Measurements from ENCODE around the gene ELP1.

DNA sequence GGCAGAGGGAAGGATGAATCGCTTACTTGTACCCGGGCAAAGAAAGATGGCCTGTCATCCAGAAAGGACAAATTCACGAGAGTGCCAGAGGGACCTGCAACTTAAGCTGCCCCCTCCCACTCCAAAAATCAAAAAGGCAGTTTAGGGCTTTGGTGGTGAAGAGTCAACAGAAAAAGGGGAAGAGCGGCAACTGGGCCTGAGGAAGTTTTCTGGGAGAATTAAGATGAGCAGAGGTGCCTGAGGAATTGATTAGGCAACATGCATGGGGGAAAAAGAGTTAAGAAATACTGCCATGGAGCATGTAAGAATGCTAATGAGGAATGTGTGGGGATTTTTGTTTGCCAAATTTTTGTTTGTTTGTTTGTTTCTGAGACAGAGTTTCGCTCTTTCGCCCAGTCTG is 76.4 kb downstream of the ELP1 start:
- TF ChIP-seq, protein P1, sequence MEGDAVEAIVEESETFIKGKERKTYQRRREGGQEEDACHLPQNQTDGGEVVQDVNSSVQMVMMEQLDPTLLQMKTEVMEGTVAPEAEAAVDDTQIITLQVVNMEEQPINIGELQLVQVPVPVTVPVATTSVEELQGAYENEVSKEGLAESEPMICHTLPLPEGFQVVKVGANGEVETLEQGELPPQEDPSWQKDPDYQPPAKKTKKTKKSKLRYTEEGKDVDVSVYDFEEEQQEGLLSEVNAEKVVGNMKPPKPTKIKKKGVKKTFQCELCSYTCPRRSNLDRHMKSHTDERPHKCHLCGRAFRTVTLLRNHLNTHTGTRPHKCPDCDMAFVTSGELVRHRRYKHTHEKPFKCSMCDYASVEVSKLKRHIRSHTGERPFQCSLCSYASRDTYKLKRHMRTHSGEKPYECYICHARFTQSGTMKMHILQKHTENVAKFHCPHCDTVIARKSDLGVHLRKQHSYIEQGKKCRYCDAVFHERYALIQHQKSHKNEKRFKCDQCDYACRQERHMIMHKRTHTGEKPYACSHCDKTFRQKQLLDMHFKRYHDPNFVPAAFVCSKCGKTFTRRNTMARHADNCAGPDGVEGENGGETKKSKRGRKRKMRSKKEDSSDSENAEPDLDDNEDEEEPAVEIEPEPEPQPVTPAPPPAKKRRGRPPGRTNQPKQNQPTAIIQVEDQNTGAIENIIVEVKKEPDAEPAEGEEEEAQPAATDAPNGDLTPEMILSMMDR (IDR thresholded peaks at IDR 0.05; ENCODE audit: low read depth, low read length, missing input control) = no peak
- TF ChIP-seq TAF1 (conservative IDR thresholded peaks at IDR 0.05) = no peak
- TF ChIP-seq HNF4G (IDR thresholded peaks at IDR 0.05) = no peak
- no peak for TF ChIP-seq JUND (IDR thresholded peaks at IDR 0.05)
- no peak for TF ChIP-seq SP1 (IDR thresholded peaks at IDR 0.05)
- no peak for TF ChIP-seq GABPA (IDR thresholded peaks at IDR 0.05 in 1 of 2, conservative IDR thresholded peaks at IDR 0.05 in 1 of 2)
- no peak for TF ChIP-seq NR2F2 (IDR thresholded peaks at IDR 0.05)
- no peak for TF ChIP-seq ZBTB33 (IDR thresholded peaks at IDR 0.05)
- TF ChIP-seq RAD21 (IDR thresholded peaks at IDR 0.05) = no peak
- TF ChIP-seq, protein P2, sequence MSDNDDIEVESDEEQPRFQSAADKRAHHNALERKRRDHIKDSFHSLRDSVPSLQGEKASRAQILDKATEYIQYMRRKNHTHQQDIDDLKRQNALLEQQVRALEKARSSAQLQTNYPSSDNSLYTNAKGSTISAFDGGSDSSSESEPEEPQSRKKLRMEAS (IDR thresholded peaks at IDR 0.05) = no peak
